ENCODE measurements around the gene SEPTIN8.

- TF ChIP-seq REST (IDR thresholded peaks at IDR 0.05; ENCODE audit: low read depth) (no peak), EGR1 (IDR thresholded peaks at IDR 0.05) (no peak), CEBPB (IDR thresholded peaks at IDR 0.05) (no peak), FOXM1 (IDR thresholded peaks at IDR 0.05; ENCODE audit: borderline replicate concordance, low read depth) (no peak), ZBTB7A (IDR thresholded peaks at IDR 0.05; ENCODE audit: low read depth) (no peak)
Observed at GRCh38 chr5:132749506-132749905, 27.5 kb downstream of the SEPTIN8 start.

Measured in Ishikawa (cell line).